ENCODE measurements around the gene USP19.

The USP19 gene

GRCh38 chr3:49162751-49163419 lies 42.3 kb upstream of the USP19 start:
- no peak for DNase-seq (ENCODE audit: low read depth)
- no peak for TF ChIP-seq CTCF (conservative IDR thresholded peaks at IDR 0.05; ENCODE audit: control insufficient read depth, insufficient read depth, low read depth, low read length)
- no peak overlapping the region for H3K4me3 ChIP-seq (ENCODE audit: control insufficient read depth, low read depth, low read length)

GRCh38 chr3:49161808-49162530 lies 41.3 kb upstream of the USP19 start:
- no peak for TF ChIP-seq CTCF (conservative IDR thresholded peaks at IDR 0.05; ENCODE audit: control insufficient read depth, insufficient read depth, low read depth, low read length)
- DNase-seq (ENCODE audit: low read depth): no peak
- H3K4me3 ChIP-seq (ENCODE audit: control insufficient read depth, low read depth, low read length): no peak overlapping the region

- no peak for TF ChIP-seq CTCF (conservative IDR thresholded peaks at IDR 0.05; ENCODE audit: control insufficient read depth, insufficient read depth, low read depth, low read length)
- no peak overlapping the region for H3K4me3 ChIP-seq (ENCODE audit: control insufficient read depth, low read depth, low read length)
- no peak for DNase-seq (ENCODE audit: low read depth)
Observed at GRCh38 chr3:49161197-49161596, 40.6 kb upstream of the USP19 start.

- no peak for TF ChIP-seq CTCF (conservative IDR thresholded peaks at IDR 0.05; ENCODE audit: control insufficient read depth, insufficient read depth, low read depth, low read length)
- H3K4me3 ChIP-seq (ENCODE audit: control insufficient read depth, low read depth, low read length): no peak overlapping the region
- DNase-seq (ENCODE audit: low read depth): no peak
Observed at GRCh38 chr3:49158792-49159191, 38.2 kb upstream of the USP19 start.

- no peak overlapping the region for H3K4me3 ChIP-seq (ENCODE audit: control insufficient read depth, low read depth, low read length)
- peak; percentile 23 for DNase-seq (ENCODE audit: low read depth)
- TF ChIP-seq CTCF (conservative IDR thresholded peaks at IDR 0.05; ENCODE audit: control insufficient read depth, insufficient read depth, low read depth, low read length): peak; percentile 32
Observed at GRCh38 chr3:49158103-49158709, 37.6 kb upstream of the USP19 start.

GRCh38 chr3:49157289-49157688 lies 36.7 kb upstream of the USP19 start:
- DNase-seq (ENCODE audit: low read depth): no peak
- TF ChIP-seq CTCF (conservative IDR thresholded peaks at IDR 0.05; ENCODE audit: control insufficient read depth, insufficient read depth, low read depth, low read length): no peak

More at GRCh38 chr3:49157289-49157688, 36.7 kb upstream of the USP19 start:
- no peak overlapping the region for H3K4me3 ChIP-seq (ENCODE audit: control insufficient read depth, low read depth, low read length)

All from fibroblast of mammary gland (primary cell).